ENCODE measurements around the gene VWCE.

GRCh38 chr11:61298663-61299244 is 3.6 kb upstream of the VWCE start:
- no peak for TF ChIP-seq EZH2phosphoT487 (IDR thresholded peaks at IDR 0.05; ENCODE audit: borderline replicate concordance, low read depth, low read length)
- TF ChIP-seq, protein P1, sequence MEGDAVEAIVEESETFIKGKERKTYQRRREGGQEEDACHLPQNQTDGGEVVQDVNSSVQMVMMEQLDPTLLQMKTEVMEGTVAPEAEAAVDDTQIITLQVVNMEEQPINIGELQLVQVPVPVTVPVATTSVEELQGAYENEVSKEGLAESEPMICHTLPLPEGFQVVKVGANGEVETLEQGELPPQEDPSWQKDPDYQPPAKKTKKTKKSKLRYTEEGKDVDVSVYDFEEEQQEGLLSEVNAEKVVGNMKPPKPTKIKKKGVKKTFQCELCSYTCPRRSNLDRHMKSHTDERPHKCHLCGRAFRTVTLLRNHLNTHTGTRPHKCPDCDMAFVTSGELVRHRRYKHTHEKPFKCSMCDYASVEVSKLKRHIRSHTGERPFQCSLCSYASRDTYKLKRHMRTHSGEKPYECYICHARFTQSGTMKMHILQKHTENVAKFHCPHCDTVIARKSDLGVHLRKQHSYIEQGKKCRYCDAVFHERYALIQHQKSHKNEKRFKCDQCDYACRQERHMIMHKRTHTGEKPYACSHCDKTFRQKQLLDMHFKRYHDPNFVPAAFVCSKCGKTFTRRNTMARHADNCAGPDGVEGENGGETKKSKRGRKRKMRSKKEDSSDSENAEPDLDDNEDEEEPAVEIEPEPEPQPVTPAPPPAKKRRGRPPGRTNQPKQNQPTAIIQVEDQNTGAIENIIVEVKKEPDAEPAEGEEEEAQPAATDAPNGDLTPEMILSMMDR (conservative IDR thresholded peaks at IDR 0.05; ENCODE audit: low read length): no peak

Data from OCI-LY7 (cell line).